Measurements from ENCODE around the gene SLC6A6.
"Not testable (repeated sequence)": the region's sequence is repeated elsewhere in the genome, so short reads cannot be mapped to it uniquely, and the experiment has no call there.

Gene SLC6A6

DNA sequence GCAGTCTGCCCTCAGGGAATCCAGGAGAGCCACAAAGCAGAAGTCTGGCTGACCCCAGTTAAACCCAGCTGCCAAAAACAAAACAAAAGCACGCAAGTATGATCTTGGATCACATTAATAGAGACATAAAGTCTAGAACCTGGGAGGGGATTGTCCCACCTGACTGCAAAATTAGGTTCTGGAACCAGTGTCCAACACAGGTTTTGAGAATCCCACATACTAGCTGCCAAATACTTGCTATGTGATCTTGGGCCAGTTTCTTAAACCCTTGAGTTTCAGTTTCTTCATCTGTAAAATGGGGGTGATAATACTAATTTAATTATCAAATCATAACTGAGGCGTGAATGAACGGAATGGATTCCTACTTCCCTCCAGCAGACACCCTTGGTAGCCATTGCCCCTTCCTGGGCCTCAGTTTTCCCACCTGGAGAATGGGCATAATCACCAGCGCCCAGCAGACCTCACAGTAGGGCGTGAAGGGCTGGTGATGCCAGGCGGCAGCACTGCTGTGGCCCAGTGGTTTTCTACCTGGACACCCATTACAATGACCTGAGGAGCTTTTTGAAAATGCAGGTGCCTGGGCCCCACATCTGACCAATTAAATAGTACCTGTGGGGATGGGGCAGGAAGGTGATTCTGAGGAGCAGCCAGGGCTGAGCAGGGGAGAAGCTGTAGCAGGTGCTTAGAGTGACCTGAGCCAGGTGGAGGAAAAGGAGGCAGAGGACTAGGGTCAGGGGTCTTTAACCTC lies 105.5 kb downstream of the SLC6A6 start:
- no peak for DNase-seq (ENCODE audit: low spot score)

DNA sequence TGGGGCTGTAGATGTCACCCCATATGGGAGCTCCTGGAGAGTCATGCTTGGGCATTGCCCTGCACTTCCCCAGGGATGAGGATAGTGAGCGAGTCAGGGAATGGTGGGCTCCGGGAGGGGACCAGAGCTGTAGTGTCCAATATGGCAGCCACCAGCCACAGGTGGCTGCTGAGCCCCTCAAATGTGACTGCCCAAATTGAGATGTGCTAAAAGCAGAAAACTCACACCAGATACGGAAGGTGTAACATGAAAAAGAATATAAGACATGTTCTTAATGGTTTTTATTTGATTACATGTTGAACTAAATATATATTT lies 106.1 kb downstream of the SLC6A6 start:
- DNase-seq (ENCODE audit: low spot score), result no peak

DNA sequence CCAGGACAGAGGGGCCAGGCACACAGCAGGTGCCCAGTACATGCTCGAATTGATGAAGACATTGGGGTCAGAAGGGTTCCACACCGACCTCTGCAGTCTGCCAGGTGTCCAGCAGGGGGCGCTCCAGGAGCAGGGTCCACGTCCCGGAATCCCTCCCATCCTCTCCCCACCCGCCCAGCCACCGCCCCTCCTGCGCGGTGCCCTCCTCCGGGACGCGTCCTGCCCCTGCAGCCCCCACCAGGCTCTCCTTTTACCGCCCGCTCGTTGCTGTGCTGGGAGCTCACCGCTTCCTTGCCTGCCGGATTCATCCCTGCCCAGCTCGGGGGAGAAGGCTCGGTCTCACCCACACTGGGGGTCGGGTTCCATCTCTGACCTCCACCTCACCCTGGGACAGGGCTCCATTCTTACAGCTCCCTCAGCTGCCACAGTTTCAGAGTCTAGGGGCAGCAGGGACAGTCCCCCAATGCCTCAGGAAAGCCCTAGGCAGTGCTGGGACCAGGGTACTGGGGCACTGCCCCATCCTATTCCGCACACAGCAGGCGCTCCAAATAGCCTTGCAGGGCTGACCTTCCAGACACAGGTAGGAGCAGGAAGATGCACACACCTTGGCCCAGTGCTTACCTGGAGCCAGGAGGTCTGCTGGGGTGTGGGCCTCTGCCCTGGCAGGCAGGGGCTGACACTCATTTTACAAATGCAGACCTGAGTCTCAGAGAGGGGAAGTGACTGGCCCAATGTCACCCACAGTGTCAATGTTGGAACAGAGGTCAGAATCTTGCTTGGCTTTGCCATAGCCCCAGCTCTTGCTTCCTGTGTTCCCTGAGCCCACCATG lies 106.8 kb downstream of the SLC6A6 start:
- peak; percentile 43 for DNase-seq (ENCODE audit: low spot score)

DNA sequence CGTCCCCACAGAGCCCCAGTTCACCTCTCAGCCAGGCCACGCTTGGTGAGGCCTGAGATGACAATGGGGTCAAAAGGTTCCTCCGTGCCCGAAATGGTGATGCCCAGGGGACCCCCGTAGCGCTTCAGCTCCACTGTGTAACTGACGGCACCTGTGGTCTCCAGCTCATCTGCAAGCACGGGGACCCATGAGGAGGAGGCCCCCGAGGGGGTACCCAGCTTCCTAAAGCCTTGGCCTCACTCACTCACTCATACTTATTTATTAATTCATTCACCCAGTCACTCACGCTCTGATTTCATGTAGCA lies 107.3 kb downstream of the SLC6A6 start:
- DNase-seq (ENCODE audit: low spot score), result no peak

DNA sequence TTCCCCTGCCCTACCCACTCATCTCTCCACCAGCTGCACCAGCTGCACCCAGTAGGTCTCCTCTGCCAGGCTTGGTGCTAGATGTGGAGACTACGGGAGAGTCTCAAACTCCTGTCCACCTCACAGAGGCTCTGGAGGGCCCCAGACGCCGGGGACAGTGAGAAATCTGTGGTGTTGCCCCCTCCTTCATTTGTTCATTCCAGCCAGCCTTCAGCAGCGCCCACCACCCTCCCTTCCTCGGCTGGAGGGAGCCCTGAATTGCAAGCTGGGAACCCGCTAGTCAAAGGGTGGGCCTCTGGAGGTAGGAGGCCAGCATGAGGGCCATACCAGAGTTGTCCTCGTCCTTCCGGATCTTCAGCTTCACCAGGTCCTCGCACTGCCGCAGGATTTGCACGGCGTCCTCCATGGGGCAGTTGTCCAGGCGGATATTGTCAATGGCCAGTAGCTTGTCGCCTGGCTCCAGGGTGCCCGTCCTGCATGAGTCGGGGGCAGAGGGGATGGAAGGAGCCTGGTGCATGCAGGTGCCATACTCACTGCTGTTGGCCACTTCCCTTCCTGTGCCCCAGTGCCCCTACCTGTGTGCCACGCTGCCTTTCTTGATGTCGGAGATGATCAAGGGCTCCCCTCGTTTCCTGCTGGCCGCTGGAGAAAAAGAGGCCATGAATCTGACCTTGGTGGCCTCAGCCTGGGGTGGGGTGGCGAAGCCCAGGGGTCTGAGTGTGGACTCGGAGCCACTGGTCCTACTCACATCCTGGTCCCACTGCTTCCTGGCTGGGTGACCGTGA lies 108.6 kb downstream of the SLC6A6 start:
- DNase-seq (ENCODE audit: low spot score), result no peak

DNA sequence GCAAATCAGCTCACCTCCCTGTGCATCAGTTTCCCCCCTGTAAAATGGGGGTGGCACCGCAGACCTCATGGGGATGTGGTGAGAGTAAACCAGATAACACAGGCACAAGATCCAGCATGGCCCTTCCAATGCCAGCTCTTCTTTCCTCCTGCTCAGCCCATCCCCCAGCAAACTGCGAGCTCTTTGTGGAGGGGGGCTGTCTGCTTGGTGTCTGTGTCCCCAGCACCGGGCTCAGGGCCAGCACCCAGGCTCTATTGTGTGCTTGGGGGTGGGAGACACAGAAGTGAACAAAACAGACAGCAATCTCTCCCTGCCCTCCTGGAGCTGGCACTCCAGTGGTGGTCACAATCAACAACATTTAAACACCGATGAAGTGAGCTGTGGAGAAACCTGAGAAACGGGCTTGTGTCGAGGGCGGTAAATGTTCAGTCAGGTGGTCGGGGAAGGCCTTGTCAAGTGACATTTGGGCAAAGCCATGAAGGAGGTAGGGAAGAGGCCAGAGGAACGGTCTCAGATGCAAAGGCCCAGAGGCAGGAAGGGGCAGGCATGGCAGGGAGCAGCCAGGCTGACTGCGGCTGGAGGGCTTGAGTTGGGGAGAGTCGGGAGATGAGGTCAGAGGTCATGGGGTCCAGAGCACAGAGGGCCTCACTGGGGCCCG lies 109.3 kb downstream of the SLC6A6 start:
- DNase-seq (ENCODE audit: low spot score), result no peak

DNA sequence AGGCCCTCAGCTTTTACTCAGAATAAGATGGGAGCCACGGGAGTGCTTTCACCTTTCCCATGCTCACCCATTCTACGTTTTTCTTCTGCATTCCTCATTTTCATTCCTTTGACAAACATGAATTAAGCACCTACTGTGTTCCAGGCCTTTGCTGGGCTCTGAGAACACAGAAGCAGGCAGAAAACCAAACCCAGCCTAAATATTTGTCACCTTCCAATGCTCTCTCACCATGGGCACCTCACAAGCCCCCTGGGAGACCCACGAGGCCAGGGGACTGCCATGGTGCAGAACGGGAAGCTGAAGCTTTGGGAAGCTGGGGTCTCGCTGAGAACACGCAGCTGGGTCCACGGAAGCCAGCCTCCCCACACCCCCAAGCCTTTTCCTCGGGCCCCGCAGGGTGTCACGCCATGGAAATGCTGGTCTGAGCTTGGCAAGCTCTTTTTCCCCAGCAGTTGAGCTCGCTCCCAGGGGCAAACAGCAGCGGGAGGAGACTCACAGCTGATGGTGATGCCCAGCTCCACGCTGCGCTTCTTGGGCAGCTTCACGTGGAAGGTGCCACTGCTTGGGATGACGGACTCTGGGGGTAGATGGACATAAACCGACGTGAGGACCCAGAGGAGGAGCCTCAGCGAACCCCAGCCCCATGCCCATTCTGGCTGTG lies 110.0 kb downstream of the SLC6A6 start:
- no peak for DNase-seq (ENCODE audit: low spot score)

DNA sequence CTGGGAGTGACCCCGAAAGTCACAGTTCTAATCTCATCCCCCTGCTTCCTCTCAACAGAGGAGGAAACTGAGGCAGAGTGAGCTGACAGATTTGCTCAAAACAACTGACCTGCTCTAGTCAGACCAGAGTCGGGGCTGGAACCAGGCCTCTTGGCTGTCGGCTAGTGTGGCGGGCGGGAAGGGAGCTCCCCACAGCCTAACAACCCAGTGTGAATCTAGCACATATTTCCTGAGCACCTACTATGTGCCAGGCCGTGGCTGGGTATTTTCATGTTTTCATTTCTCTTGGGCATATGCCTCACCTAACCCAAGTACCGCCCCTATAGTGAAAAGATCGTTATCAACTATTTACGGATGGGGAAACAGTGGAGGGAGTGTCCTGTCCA lies 110.5 kb downstream of the SLC6A6 start:
- no peak for DNase-seq (ENCODE audit: low spot score)

DNA sequence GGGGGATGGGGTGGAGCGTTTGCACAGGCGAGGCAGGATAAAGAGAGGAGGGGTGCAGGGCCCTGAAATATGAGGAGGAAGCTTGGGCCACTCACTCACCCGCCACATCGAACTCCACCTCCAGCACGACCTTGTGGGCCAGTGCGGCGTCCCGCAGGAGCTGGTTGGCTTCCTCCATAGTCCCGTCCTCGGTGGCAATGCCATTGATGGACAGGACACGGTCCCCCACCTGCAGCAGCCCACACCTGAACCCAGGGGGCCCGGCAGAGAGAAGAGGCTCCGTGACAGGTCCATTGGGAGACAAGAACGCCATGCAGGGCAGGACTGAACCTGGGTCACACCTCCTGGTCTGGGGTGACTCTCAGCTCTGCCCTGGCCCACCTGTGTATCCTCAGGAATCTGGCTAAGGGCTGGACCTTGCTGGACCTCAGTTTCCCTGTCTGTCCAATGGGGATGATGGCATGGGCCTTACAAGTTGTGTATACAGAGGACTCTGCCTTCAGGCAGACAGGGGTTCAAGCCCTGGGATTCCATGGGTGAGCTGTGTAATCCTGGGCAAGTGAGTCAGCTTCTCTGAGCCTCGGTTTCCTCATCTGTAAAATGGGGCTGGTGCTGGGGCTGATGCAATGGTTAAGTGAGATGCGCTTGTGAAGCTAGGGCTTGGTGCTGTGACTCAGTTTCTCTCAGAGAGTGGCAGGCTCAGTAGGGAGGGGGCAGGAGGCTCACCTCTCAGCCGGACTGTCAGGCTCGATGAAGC lies 111.3 kb downstream of the SLC6A6 start:
- DNase-seq (ENCODE audit: low spot score), result no peak

DNA sequence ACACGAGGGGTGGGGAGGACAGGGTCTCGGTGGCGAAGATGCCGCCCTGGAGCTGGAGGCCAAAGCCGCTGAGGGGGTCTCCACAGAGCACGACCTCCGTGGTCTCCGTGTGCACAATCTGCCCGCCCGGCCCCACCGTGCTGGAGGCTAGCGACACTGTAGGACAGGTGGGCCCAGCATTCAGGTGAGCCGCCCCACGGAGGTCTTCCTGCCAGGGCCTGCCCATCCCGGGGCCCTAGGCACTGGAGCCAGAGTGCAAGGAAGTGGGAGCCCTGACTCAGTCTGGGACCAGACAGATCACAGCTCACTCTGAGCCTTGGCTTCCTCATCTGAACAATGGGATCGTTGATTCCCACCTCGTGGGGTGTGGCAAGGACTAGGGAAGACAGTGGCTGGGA lies 111.9 kb downstream of the SLC6A6 start:
- DNase-seq (ENCODE audit: low spot score), result no peak

DNA sequence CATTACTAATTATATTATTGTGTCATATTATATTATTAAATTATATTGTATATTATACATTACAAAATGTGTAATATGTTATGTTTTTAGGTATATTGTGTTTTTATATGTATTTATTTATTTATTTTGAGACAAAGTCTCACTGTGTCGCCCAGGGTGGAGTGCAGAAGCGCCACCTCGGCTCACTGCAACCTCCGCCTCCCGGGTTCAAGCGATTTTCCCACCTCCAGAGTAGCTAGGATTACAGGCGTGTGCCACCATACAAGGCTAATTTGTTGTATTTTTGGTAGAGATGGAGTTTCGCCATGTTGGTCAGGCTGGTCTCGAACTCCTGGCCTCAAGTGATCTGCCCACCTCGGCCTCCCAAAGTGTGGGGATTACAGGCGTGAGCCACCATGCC lies 113.1 kb downstream of the SLC6A6 start:
- not testable (repeated sequence) for DNase-seq (ENCODE audit: low spot score)

DNA sequence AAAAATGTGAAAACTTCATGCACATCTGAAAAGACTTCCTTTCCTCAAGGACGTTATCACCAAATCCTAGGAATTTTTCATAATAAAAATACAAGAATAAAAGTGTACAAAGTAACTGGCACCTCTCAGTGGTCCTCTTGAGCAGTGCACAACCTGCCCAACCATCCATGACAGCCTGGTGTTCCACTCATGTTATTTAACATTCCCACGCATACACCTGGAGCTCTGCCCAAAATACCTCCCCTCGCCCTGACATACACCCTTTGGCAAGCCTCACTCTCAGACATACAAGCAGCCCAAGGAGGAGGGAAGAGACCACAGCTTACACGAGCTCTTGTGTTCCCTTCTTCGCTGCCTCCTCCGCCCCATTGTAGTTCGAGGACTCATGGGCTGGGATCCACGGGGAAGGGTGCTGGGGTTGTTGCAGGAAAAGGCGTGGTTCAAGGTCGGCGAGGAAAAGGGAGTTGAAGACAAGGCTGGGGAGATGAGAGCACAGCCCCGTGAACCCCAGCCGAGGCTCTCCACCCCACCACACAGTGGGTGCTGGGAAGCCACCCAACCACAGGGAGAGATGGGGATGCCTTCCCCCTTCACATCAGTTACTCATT lies 114.4 kb downstream of the SLC6A6 start:
- DNase-seq (ENCODE audit: low spot score), result no peak

DNA sequence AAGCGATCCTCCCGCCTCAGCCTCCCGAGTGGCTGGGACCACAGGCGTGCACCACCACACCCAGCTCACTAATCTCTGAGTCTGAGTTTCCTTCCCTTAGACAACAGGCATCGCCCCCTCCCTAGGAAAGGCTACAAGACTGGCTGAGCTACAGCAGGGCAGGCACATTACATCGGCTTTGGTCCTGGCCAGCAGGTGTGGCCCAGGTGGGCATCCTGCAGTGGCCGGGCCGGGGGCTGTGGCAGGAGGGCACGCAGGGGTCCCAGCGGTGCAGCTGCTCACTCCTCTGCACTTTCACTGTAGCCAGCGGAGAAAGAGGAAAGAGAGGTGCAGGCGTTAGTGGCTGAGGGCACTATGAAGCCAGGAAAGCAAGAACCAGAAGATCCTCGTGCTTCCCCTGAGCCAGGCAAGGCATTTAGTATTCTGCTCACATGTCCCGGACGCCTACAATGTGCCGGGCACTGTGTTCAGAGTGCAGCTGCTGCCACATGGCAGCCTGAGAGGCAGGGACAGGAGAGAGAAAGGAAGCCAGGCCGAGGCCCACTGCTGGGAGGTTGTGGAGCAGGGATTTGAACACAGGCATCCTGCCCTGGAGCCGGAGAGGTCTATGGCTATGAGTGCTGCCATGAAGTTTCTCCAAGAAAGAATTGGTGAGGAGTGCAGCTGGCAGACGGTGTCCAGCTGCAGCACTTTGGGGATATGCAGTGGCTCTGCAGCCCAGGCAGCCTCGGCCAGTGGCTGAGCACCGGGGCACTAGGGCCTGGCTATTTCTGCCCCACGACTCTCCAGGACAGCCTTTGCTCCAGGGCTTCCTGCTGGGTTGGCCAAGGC lies 115.4 kb downstream of the SLC6A6 start:
- no peak for DNase-seq (ENCODE audit: low spot score)

DNA sequence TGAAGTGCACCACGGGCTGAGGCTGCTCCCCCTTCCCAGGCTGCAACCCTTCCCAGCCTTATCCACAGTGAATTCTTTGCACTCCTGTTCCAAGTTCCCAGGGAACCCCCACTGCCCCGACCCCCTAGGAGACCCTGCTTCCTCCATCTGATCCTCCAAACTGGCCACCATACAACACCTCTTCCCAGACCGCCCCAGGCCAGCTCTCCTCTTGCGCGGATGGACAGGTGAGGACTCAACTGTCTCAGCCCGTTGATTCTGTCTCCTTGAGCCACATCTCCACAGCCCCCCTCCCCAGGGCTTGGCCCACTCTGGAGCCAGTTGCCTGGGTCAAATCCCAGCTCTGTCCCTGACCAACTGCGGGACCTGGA lies 116.0 kb downstream of the SLC6A6 start:
- DNase-seq (ENCODE audit: low spot score), result no peak

DNA sequence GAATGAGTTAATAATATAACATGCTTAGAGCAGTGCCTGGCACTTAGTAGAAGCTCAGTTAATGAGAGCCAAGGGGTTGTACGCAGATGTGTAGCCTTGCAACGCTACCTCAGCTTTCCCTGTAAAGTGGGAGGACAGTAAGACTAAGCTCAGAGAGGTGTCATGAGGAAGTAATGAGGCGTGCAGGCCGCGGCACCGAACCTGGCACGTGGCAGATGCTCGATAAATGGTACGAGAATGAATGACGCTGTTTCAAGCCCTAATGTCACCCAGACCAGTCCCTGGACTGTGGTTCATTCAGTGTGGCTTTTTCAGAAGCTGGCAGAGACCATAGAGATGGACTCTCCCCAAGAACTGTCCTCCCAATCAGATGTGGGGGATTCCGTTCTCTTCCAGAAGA lies 116.5 kb downstream of the SLC6A6 start:
- DNase-seq (ENCODE audit: low spot score), result no peak

DNA sequence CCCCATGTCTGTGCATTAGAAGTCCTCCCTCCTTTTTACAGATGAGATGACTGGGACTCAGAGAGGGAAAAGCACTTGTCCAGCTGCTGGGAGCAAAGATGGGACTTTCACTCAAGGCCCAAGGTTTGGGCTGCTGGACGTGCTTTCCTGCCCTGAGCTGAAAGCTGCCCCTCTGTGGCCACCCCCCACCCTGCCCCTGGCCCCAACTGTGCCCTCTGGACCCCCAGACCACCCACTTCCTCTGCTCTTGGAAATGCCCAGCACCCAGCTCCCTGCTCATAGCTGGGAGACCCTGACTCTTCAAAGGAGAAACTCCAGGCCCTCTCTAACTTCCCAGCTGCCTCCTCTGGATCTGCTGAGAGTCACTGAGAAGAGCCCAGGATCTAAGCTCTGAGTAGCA lies 117.0 kb downstream of the SLC6A6 start:
- DNase-seq (ENCODE audit: low spot score), result no peak

DNA sequence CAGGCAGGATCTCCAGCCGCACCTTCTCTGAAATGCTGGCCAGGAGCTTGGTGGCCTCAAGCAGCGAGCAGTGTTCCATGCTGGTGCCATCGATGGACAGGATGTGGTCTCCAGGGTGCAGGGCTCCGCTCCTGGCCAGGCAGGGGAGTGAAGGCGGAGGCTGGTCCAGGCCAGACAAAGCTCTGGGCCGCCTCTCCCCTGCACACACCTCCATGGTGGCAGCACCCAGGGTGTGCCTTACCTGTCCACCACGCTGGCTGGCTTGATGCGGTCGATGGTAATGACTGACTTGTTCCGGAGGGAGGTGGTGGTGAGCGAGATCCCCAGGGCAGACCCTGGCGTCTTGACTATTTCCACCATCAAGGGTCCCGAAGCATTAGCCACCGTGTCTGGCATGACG lies 117.7 kb downstream of the SLC6A6 start:
- DNase-seq (ENCODE audit: low spot score), result no peak

DNA sequence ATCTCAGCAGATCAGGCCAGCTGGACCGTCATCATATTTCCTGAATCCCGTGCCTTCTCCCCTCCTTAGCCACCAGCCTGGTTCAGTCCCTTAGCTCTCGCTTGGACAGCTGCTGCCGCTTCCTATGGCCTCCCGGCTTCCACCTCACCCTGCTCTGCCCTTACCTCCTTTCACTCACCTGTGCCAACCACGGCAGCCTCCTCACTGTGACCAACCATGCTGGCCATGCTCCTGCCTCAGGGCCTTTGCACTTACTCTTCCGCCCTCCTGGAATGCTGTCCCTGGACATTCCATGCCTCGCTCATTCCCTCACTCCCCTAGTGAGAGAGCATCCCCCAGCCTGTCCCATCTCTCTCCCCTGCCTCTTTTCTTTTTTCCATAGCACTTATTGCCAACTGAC lies 118.6 kb downstream of the SLC6A6 start:
- DNase-seq (ENCODE audit: low spot score), result no peak

DNA sequence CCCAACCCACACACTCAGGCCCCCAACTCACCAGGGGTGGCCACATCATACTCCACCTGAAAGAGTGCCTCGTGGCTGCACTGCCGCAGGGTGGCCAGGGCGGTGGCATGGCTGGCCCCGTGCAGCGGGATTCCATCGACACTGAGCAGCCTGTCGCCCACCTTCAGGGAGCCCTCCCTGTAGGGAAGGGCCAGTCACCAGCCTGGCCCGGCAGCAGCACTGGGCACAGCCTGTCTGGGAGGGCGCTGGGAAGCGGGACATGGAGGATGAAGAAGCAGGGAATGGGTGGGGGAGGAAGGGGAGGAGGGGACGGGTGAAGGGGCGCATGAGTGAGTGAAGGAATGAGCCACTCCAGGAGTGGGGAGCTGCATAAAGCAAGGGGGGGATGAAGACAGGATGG lies 119.2 kb downstream of the SLC6A6 start:
- DNase-seq (ENCODE audit: low spot score), result no peak

DNA sequence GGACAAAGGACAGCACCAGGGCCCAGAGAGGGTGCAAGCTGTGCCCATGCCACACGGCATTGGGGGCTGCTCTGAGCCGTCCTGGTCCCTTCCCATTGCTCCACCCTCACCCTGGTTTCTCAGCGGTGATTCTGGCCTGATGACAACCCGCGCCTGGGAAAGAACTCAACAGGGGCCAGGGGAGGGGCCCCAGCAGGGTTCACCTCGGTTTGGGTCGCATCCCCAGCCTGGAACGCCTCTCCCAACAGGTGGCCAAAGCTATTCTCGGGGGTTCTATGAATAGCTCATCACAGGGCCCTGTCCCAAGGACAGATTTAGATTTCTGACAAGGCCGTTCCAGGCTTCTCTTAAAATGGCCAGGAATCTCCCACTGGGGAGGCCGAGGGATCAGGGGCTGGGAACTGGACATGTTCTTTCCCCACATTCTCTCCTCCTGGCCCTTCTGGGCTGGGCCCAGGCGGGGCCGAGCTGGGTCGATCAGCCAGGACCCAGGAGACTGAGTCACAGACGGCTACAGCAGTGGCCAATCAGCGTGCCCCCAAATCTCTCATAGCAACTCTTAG lies 119.8 kb downstream of the SLC6A6 start:
- no peak for DNase-seq (ENCODE audit: low spot score)

Data from kidney tubule cell (primary cell).